Spleen (tissue), 11 donors: Measurements from ENCODE around the gene ADAM8. TPM values are rescaled to one million over a fixed set of nuclear protein-coding genes. Genes with fewer than 3 reads are reported as not detected.

Source experiments
- DNase-seq: peaks from one replicate; pipeline ENCODE4 v3.0.0-alpha.2; 2020
- H3K27ac ChIP-seq, 8 donors: fragments of 200-600 bp; sonication (generic) in 7 of 8; 1 replicate in 4 of 8; 2 replicates in 4 of 8; pipeline versions ENCODE4 v1.5.0 to v1.8.0; 2016 to 2021; ENCODE audit warnings: inconsistent platforms in 4 of 8, mild to moderate bottlenecking in 4 of 8, moderate library complexity in 1 of 8
- H3K27me3 ChIP-seq, 7 donors: fragments of 200-600 bp; sonication (generic) in 6 of 7; replicated peaks in 1 of 7; 1 replicate in 4 of 7; 2 replicates in 3 of 7; pipeline versions ENCODE4 v1.5.0 to v1.8.0; 2016 to 2021; ENCODE audit warnings: inconsistent platforms in 3 of 7, mild to moderate bottlenecking in 1 of 7
- H3K36me3 ChIP-seq, 6 donors: fragments of 200-600 bp; sonication (generic) in 5 of 6; 1 replicate in 4 of 6; 2 replicates in 2 of 6; pipeline versions ENCODE4 v1.5.0 to v1.8.0; 2016 to 2021; ENCODE audit warnings: inconsistent platforms in 2 of 6
- H3K4me1 ChIP-seq, 6 donors: fragments of 200-600 bp; sonication (generic) in 5 of 6; 1 replicate in 3 of 6; 2 replicates in 3 of 6; pipeline versions ENCODE4 v1.5.0 to v1.8.0; 2016 to 2021; ENCODE audit warnings: inconsistent platforms in 3 of 6
- H3K4me3 ChIP-seq, 8 donors: fragments of 200-600 bp; sonication (generic) in 7 of 8; 1 replicate in 4 of 8; 2 replicates in 4 of 8; pipeline versions ENCODE4 v1.5.0 to v1.8.0; 2016 to 2021; ENCODE audit warnings: inconsistent platforms in 4 of 8, mild to moderate bottlenecking in 4 of 8, moderate library complexity in 2 of 8
- H3K9me3 ChIP-seq, 8 donors: fragments of 200-600 bp; sonication (generic) in 7 of 8; 1 replicate in 4 of 8; 2 replicates in 4 of 8; pipeline versions ENCODE4 v1.5.0 to v1.8.0; 2016 to 2021; ENCODE audit warnings: inconsistent platforms in 4 of 8
- CTCF ChIP-seq, 11 experiments: fragments of 200-600 bp in 7 of 11; fragments of 450-650 bp in 4 of 11; sonication (generic) in 4 of 11; IDR thresholded peaks in 8 of 11; conservative IDR thresholded peaks in 3 of 11; 1 replicate in 7 of 11; 2 replicates in 4 of 11; pipeline versions ENCODE4 v1.4.0 to v1.8.0; 2016 to 2021; ENCODE audit warnings: antibody characterized with exemption in 11 of 11, inconsistent platforms in 4 of 11, mild to moderate bottlenecking in 1 of 11
- POLR2A ChIP-seq, 3 donors: fragments of 450-650 bp; IDR thresholded peaks; one replicate each; pipeline ENCODE4 v1.5.1; 2017; ENCODE audit warnings: antibody characterized with exemption in 3 of 3, mild to moderate bottlenecking in 1 of 3
- POLR2AphosphoS5 ChIP-seq, 3 donors: sonication (generic); formaldehyde crosslinking; IDR thresholded peaks; one replicate each; pipeline ENCODE4 v1.5.1; 2017; ENCODE audit warnings: antibody characterized with exemption in 3 of 3
- WGBS, 5 donors: extraction: QIAGEN DNeasy Blood & Tissue Kit in 3 of 5; methylation state at CpG; one replicate each; pipeline versions ENCODE4 v1.1.5 to v1.1.7; 2013 to 2018; 5-methylcytosine and 5-hydroxymethylcytosine counted together
- intact Hi-C: fragments of 100-400 bp; cut with DNase I; formaldehyde crosslinking; loops from one replicate; pipeline ENCODE4 v1.15.0; 2023; ENCODE audit warnings: low total_unique reads
- polyA plus RNA-seq, 3 donors: library from polyadenylated mRNA; stranded (reverse); fragments of 200-250 nt; gene quantifications; one replicate each; pipeline ENCODE4 v1.2.1, GENCODE V29; 2013
- total RNA-seq, 7 donors: library from RNA; depleted of rRNA in 3 of 7; stranded (reverse); fragments of >200 nt in 3 of 7; fragmentation: NEBNext Ultra II Directional in 4 of 7; extraction: Animal tissue kit (Norgen Biotek cat#: 25700) in 4 of 7; gene quantifications; one replicate each; pipeline versions ENCODE4 v1.1.0 to v1.2.1, GENCODE V29; 2016 to 2021
- donor health status: healthy with polysubstance abuse.
- donor health status: DM: no; HTN: no; CAD: no; lungs with moderate emphysema.
- donor health status: DM: no; HTN: no; CAD: no.
- donor health status: Bipolar disorder and iron deficiency.
- donor health status: healthy.
- donor health status: DM: no; HTN: no; CAD: no.
- donor health status: DM: yes; HTN: yes; CAD: no.

The ADAM8 gene
- total and polyA plus RNA-seq, 10 donors = 10.1 to 177 (median 67.8) TPM

GRCh38 chr10:133221331-133221730 is 55.3 kb downstream of the ADAM8 start:
- Histone ChIP-seq H3K36me3 (no peaks in the 10 kb centered on the region), H3K4me3 (no peak overlapping the region), H3K9me3 (no peaks in the 10 kb centered on the region), H3K27me3 (peaks cover 0 to 61% (median 18%) of the 10 kb centered on the region in 7 donors), H3K27ac (no peak overlapping the region), H3K4me1 (peaks cover 0 to 12% (median 8%) of the 10 kb centered on the region in 6 donors)
- intact Hi-C loops = no loop called here
- TF ChIP-seq POLR2AphosphoS5 (IDR thresholded peaks at IDR 0.05) (no peak), POLR2A (IDR thresholded peaks at IDR 0.05) (no peak), CTCF (IDR thresholded peaks at IDR 0.05 in 8 of 11, conservative IDR thresholded peaks at IDR 0.05 in 3 of 11) (no peak)
- DNase-seq = no peak
- 86 to 93% (median 90%) methylated on average over 11 of the region's 11 CpGs for WGBS, 5 donors

GRCh38 chr10:133219782-133220181 is 56.9 kb downstream of the ADAM8 start:
- TF ChIP-seq POLR2AphosphoS5 (IDR thresholded peaks at IDR 0.05) (no peak), CTCF (IDR thresholded peaks at IDR 0.05 in 8 of 11, conservative IDR thresholded peaks at IDR 0.05 in 3 of 11) (no peak), POLR2A (IDR thresholded peaks at IDR 0.05) (no peak)
- H3K36me3 ChIP-seq = no peaks in the 10 kb centered on the region
- peaks cover 0 to 56% (median 15%) of the 10 kb centered on the region in 7 donors for H3K27me3 ChIP-seq
- DNase-seq = no peak
- no peaks in the 10 kb centered on the region for H3K9me3 ChIP-seq
- H3K4me3 ChIP-seq = no peak overlapping the region
- H3K27ac ChIP-seq = no peak overlapping the region
- no peaks in the 10 kb centered on the region for H3K4me1 ChIP-seq
- WGBS, 5 donors = 16 to 34% (median 23%) methylated on average over 10 to 28 of the region's 28 CpGs
- intact Hi-C loops = no loop called here

GRCh38 chr10:133218891-133219290 is 57.8 kb downstream of the ADAM8 start:
- WGBS, 5 donors = 76 to 83% (median 82%) methylated on average over 13 to 20 of the region's 20 CpGs
- H3K9me3 ChIP-seq = no peaks in the 10 kb centered on the region
- no peak for TF ChIP-seq CTCF (IDR thresholded peaks at IDR 0.05 in 8 of 11, conservative IDR thresholded peaks at IDR 0.05 in 3 of 11)
- no peak for TF ChIP-seq POLR2A (IDR thresholded peaks at IDR 0.05)
- no peak for TF ChIP-seq POLR2AphosphoS5 (IDR thresholded peaks at IDR 0.05)
- DNase-seq = no peak
- H3K27me3 ChIP-seq = peaks cover 0 to 56% (median 15%) of the 10 kb centered on the region in 7 donors
- H3K4me3 ChIP-seq = no peak overlapping the region
- intact Hi-C loops = no loop called here
- H3K4me1 ChIP-seq = no peaks in the 10 kb centered on the region
- no peak overlapping the region for H3K27ac ChIP-seq
- H3K36me3 ChIP-seq = no peaks in the 10 kb centered on the region

- Histone ChIP-seq H3K36me3 (no peaks in the 10 kb centered on the region), H3K9me3 (no peaks in the 10 kb centered on the region), H3K27me3 (peaks cover 0 to 63% (median 15%) of the 10 kb centered on the region in 7 donors), H3K4me3 (no peak overlapping the region), H3K27ac (no peak overlapping the region), H3K4me1 (no peaks in the 10 kb centered on the region)
- WGBS, 5 donors = 81 to 92% (median 87%) methylated on average over 20 to 25 of the region's 25 CpGs
- intact Hi-C loops = no loop called here
- no peak for TF ChIP-seq POLR2A (IDR thresholded peaks at IDR 0.05)
- TF ChIP-seq POLR2AphosphoS5 (IDR thresholded peaks at IDR 0.05) = no peak
- TF ChIP-seq CTCF (IDR thresholded peaks at IDR 0.05 in 8 of 11, conservative IDR thresholded peaks at IDR 0.05 in 3 of 11) = no peak
- no peak for DNase-seq
Observed at GRCh38 chr10:133217800-133218589, 58.7 kb downstream of the ADAM8 start.
